GM19468 (cell line): ENCODE data around the gene TSPAN10.

ENCODE experiments used
- ATAC-seq: cut with Tn5 transposase; IDR thresholded peaks from one replicate; pipeline ENCODE4 v1.9.1; 2021; ENCODE audit warnings: mild to moderate bottlenecking, moderate library complexity, moderate number of reproducible peaks; ENCODE audit not compliant: unreplicated experiment; ENCODE audit errors: extremely low read depth

The TSPAN10 gene

GRCh38 chr17:81630274-81630673 lies 6.7 kb upstream of the TSPAN10 start:
- ATAC-seq = no peak

GRCh38 chr17:81631482-81631881 lies 5.5 kb upstream of the TSPAN10 start:
- ATAC-seq = no peak

DNA sequence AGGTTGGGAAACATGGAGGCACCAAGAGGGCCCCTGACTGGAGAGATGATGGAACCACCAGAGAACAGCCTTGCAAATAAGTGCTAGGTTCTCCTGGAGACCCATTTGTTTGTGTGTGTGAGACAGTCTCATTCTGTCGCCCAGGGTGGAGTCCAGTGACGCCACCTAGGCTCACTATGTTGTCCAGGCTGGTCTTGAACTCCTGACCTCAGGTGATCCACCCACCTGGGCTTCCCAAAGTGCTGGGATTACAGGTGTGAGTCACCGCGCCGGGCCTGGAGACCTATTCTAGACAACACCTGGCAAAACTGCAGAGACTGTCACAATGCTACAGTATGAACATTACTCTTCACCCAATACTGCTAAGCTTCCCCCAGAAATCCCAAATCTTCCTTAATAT lies 1.6 kb upstream of the TSPAN10 start:
- no peak for ATAC-seq

- no peak for ATAC-seq
Measured at GRCh38 chr17:81635973-81636504, 957 bp upstream of the TSPAN10 start.

DNA sequence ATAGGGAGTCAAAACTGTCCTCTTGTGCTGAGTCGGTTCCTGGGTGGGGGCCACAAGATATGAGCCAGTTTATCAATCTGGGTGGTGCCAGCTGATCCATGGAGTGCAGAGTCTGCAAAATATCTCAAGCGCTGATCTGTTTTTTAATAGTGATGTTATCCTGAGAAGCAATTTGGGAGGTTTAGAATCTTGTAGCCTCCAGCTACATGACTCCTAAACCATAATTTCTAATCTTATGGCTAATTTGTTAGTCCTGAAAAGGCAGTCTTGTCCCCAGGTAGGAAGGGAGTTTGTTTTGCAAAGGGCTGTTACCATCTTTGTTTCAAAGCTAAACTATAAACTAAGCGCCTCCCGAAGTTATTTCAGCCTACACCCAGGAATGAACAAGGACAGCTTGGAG lies 1.7 kb downstream of the TSPAN10 start:
- no peak for ATAC-seq

GRCh38 chr17:81640011-81640410 lies 3.0 kb downstream of the TSPAN10 start:
- ATAC-seq = no peak

DNA sequence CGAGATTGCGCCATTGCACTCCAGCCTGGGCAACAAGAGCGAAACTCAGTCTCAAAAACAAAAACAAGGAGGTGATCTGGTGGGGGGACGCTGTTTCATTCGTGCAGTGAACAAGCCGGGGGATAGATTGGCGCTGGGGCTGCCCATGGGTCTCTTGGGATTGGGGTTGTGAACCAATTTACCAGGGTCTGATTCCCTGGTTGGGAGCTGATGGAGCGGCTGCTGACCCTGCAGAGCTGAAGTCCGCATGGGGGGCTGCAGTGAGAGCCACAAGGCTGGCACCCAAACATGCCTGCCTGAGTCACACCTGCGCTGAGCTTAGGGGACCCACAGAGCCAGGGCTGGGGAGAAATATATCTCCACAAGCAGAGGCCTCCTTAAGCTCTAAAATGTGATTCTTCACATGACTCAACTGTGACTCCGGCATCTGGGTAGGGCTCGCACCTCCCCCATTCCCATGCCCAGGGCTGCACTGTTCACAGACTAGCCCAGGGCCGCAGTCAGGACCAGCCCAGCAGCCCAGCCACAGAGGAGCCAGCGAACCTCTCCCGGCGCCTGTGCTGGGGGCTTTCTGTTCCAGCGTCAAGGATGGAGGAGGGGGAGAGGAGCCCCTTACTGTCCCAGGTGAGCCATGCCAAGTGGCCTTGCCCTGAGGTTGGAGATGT lies 5.0 kb downstream of the TSPAN10 start:
- no peak for ATAC-seq

- no peak for ATAC-seq
Measured at GRCh38 chr17:81644496-81644895, 7.5 kb downstream of the TSPAN10 start.

DNA sequence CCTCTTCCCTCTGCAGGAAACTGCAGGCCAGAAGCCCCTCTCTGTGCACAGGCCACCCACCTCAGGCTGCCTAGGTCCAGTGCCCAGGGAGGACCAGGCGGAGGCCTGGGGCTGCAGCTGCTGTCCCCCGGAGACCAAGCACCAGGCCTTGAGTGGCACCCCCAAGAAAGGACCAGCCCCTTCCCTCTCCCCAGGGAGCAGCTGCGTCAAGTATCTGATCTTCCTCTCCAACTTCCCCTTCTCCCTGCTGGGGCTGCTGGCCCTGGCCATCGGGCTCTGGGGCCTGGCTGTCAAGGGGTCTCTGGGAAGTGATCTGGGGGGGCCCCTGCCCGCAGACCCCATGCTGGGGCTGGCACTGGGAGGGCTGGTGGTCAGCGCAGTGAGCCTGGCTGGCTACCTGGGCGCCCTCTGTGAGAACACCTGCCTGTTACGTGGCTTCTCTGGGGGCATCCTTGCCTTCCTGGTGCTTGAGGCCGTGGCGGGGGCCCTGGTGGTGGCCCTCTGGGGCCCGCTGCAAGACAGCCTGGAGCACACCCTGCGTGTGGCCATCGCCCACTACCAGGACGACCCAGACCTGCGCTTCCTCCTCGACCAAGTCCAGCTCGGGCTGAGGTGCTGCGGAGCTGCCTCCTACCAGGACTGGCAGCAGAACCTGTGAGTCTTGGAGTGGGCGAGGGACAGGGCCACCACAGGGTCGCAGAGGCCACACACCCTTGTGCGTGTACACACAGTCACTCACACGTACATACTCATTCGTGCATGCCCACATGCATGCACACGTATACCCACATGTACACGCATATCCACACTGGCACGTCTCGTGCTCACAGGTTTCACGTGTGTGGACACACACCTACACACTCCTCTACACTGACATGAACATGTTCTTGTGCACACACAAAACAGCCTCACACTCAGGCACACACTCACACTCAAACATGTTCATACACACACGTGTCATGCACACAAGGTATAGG lies 8.3 kb downstream of the TSPAN10 start:
- ATAC-seq = no peak

GRCh38 chr17:81646869-81647600 lies 10.0 kb downstream of the TSPAN10 start:
- ATAC-seq = no peak

GRCh38 chr17:81647640-81648012 lies 10.6 kb downstream of the TSPAN10 start:
- ATAC-seq = no peak

- ATAC-seq = no peak
Measured at GRCh38 chr17:81648013-81648706, 11.2 kb downstream of the TSPAN10 start.

GRCh38 chr17:81648707-81649085 lies 11.7 kb downstream of the TSPAN10 start:
- ATAC-seq = no peak

- no peak for ATAC-seq
Measured at GRCh38 chr17:81650951-81651350, 14.0 kb downstream of the TSPAN10 start.

- no peak for ATAC-seq
Measured at GRCh38 chr17:81651692-81652091, 14.7 kb downstream of the TSPAN10 start.

DNA sequence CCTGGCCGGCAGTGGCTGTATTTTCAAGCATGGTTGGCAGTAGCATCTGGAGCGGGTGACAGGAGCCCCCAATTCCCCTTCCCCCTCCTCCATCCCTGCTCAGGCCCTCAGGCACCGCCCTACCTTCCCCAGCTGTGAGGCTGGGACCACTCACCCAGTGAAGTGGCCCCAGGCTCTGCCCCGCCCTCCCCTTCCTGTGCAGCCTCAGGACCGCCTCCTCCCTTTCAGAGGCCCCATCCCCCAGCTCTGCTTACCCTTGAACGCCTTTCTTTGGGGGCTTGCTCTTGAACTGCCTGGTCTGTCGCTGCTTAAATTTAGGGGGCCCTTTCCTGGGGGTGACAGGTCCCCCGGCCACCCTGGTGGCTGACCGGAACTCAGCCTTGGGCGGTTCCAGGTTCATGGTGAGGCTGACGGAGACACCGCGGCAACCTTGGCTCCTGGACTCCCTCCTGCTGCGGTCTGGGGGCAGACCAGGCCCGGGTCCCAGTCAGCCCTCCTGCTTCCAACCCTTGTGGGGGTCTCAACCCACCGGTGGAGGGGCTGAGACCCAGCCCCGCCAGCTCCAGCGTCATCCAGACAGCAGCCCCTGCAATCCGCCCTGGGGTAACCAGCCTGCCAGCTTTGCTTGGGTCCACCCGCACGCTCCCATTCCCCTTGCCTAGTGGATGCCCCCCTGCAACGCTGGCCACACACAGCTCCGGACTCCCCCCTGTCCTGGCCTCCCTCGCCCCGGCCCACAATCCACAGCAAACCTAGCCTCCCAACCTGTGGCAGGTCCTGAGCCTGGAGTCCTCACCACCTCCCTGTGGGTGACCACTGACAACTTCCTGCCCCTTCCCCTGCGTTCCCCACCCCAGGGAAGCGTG lies 16.1 kb downstream of the TSPAN10 start:
- no peak for ATAC-seq

GRCh38 chr17:81655378-81656117 lies 18.6 kb downstream of the TSPAN10 start:
- no peak for ATAC-seq

DNA sequence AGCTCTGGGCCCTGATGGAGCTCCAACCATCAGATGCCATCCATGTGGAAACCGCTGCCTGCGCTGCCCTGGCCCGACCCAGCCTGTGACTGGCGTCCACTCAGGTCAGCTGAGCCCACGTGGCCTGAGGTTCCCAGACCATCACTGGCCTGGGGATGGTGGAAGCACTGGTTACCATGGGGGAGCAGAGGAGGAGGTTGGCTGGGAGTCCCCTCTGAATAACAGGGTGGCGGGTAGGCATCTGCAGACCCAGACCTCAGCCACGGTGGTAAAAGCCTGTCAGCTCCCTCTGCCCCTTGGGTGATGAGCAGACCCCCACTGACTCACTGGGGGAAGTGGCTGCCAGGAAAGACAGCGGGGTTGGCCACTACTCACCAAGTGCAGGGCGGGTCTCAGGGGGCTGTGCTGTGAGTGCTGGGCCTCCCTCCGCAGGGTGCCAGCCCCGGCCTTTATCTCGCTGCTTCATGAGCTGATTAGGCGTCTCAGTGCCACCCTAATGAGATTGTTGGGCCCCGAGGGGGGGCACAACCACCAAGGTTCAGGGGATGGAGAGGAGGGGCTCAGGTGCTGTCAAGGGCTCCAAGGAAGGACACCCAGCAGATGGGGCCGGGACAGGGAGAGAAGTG lies 19.2 kb downstream of the TSPAN10 start, which contains the start of gene PDE6G:
Gene PDE6G, minus strand, starts transcription at position 425 of the 626 bp plus-strand sequence. CDS start 3,237 bp downstream, outside the sequence.
- ATAC-seq = no peak
